IPS-18a (cell line): ENCODE data around the gene PRAF2.
A peak's percentile ranks its signal among the peaks of the same experiment; 100 is the strongest.

Source experiments
- H3K27ac ChIP-seq: one replicate; pipeline ENCODE4 v1.5.1; 2013; ENCODE audit warnings: low read length
- H3K27me3 ChIP-seq: one replicate; pipeline ENCODE4 v1.6.1; 2013; ENCODE audit warnings: mild to moderate bottlenecking, low read length; ENCODE audit not compliant: control insufficient read depth, insufficient read depth
- H3K36me3 ChIP-seq: one replicate; pipeline ENCODE4 v1.6.1; 2013; ENCODE audit warnings: low read depth, low read length; ENCODE audit not compliant: control insufficient read depth
- H3K4me1 ChIP-seq: one replicate; pipeline ENCODE4 v1.6.1; 2013; ENCODE audit warnings: low read depth, low read length; ENCODE audit not compliant: control insufficient read depth
- H3K4me3 ChIP-seq: one replicate; pipeline ENCODE4 v1.5.1; 2013; ENCODE audit warnings: low read length
- H3K9ac ChIP-seq: one replicate; pipeline ENCODE4 v1.6.1; 2013; ENCODE audit warnings: mild to moderate bottlenecking, low read length, moderate library complexity
- H3K9me3 ChIP-seq: one replicate; pipeline ENCODE4 v1.6.1; 2013; ENCODE audit warnings: low read depth, low read length; ENCODE audit not compliant: control insufficient read depth

The PRAF2 gene

GRCh38 chrX:49060914-49061313, 12.9 kb downstream of the PRAF2 start:
- no peak overlapping the region for H3K9ac ChIP-seq
- no peak overlapping the region for H3K4me3 ChIP-seq
- no peaks in the 10 kb centered on the region for H3K4me1 ChIP-seq
- H3K27ac ChIP-seq = no peak overlapping the region
- no peaks in the 10 kb centered on the region for H3K27me3 ChIP-seq
- no peaks in the 10 kb centered on the region for H3K9me3 ChIP-seq
- H3K36me3 ChIP-seq = no peaks in the 10 kb centered on the region

DNA sequence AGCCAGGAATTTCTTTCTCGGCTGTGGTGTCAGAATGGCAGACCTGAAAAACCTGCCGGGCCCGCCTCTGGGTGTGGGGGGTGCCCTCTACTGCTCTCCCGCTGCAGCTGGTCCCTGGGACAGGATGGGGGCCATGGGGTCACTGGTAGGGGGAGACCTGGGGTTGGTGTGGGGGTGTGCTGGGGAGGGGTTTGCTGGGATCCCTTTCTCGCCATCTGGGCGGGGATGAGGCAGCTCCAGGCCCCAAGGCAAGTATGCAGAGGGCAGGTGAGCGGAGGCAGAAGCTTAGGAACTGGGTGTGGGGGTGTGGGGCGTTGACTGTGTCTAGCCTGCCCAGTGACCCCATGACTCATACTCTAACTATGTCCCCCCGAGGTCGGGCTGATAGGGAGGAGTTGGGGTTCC, 14.1 kb downstream of the PRAF2 start:
- Histone ChIP-seq H3K27ac (no peak overlapping the region), H3K4me3 (peak overlapping the region; percentile 41), H3K36me3 (no peaks in the 10 kb centered on the region), H3K9me3 (no peaks in the 10 kb centered on the region), H3K27me3 (no peaks in the 10 kb centered on the region), H3K9ac (no peak overlapping the region), H3K4me1 (no peaks in the 10 kb centered on the region)

DNA sequence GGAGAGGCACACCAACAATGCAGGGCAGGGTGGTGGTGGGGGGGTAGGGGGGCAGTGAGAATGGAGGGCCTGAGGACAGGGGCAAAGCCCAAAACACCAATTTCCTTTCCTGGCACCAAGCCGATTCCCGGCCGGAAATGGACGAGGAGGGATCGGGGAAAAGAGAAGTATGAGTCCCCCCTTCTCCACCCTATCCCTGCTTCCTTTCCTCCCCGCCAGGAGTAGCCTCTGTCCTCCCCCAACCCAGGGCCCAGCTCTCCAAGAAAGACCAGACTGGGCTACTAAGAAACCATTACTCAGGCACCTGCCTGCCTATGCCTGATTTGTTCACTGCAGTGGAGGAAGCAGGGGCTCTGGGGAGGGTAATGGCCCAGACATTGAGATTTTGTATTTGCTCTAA, 14.6 kb downstream of the PRAF2 start:
- Histone ChIP-seq H3K9ac (no peak overlapping the region), H3K27me3 (no peaks in the 10 kb centered on the region), H3K9me3 (no peaks in the 10 kb centered on the region), H3K4me3 (peak overlapping the region; percentile 41), H3K4me1 (no peaks in the 10 kb centered on the region), H3K27ac (no peak overlapping the region), H3K36me3 (no peaks in the 10 kb centered on the region)

- H3K27me3 ChIP-seq = no peaks in the 10 kb centered on the region
- no peaks in the 10 kb centered on the region for H3K4me1 ChIP-seq
- H3K4me3 ChIP-seq = peak within 1 kb of the TSS; percentile 41
- no peak within 1 kb of the TSS for H3K27ac ChIP-seq
- H3K9me3 ChIP-seq = no peaks in the 10 kb centered on the region
- H3K36me3 ChIP-seq = no peaks in the 10 kb centered on the region
- no peak within 1 kb of the TSS for H3K9ac ChIP-seq
Observed at GRCh38 chrX:49058794-49059193, 15.0 kb downstream of the PRAF2 start, which contains the start of gene CCDC120. Gene CCDC120 (plus strand): TSS chrX:49058999. CDS start chrX:49062042, 3,043 bp downstream.

- H3K9ac ChIP-seq = peak overlapping the region; percentile 34
- H3K9me3 ChIP-seq = peaks cover 1% of the 10 kb centered on the region
- peak overlapping the region; percentile 54 for H3K4me3 ChIP-seq
- no peak overlapping the region for H3K27ac ChIP-seq
- H3K27me3 ChIP-seq = no peaks in the 10 kb centered on the region
- H3K4me1 ChIP-seq = no peaks in the 10 kb centered on the region
- no peaks in the 10 kb centered on the region for H3K36me3 ChIP-seq
Observed at GRCh38 chrX:49054073-49054762, 19.6 kb downstream of the PRAF2 start.

GRCh38 chrX:49053223-49054072, 20.4 kb downstream of the PRAF2 start:
- H3K36me3 ChIP-seq = no peaks in the 10 kb centered on the region
- no peaks in the 10 kb centered on the region for H3K4me1 ChIP-seq
- no peak overlapping the region for H3K27ac ChIP-seq
- no peaks in the 10 kb centered on the region for H3K27me3 ChIP-seq
- H3K9ac ChIP-seq = peak overlapping the region; percentile 34
- H3K4me3 ChIP-seq = peak overlapping the region; percentile 54
- H3K9me3 ChIP-seq = peaks cover 3% of the 10 kb centered on the region

DNA sequence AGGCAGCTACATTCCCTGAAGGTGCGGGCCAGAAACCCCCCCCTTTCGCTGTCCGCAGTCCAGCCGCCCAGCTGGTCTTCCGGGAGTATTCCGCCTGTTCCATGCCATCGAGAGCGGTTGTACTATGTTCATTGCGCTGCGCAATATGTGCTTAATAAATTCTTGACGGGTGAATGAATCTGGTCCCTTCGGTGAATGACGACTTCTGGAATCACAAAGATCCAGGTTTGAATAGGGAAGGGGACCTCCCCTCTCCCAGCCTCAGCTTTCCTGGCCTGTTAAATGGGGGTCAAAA, 29.9 kb downstream of the PRAF2 start:
- Histone ChIP-seq H3K27me3 (no peaks in the 10 kb centered on the region), H3K4me3 (peak overlapping the region; percentile 17), H3K36me3 (peaks cover 6% of the 10 kb centered on the region), H3K27ac (no peak overlapping the region), H3K4me1 (peaks cover 6% of the 10 kb centered on the region), H3K9ac (no peak overlapping the region), H3K9me3 (no peaks in the 10 kb centered on the region)

- Histone ChIP-seq H3K4me1 (peaks cover 6% of the 10 kb centered on the region), H3K27me3 (no peaks in the 10 kb centered on the region), H3K4me3 (peak within 1 kb of the TSS; percentile 75), H3K36me3 (peaks cover 12% of the 10 kb centered on the region), H3K9me3 (no peaks in the 10 kb centered on the region), H3K27ac (no peak within 1 kb of the TSS), H3K9ac (peak within 1 kb of the TSS; percentile 51)
Observed at GRCh38 chrX:49043220-49043986, 30.4 kb downstream of the PRAF2 start, which contains the start of gene TFE3. Gene TFE3 (minus strand): TSS chrX:49043357. CDS start chrX:49043226, 131 bp downstream.

GRCh38 chrX:49042581-49043219, 31.1 kb downstream of the PRAF2 start:
- Histone ChIP-seq H3K9me3 (peaks cover 2% of the 10 kb centered on the region), H3K36me3 (peaks cover 19% of the 10 kb centered on the region), H3K4me3 (peak overlapping the region; percentile 75), H3K27ac (no peak overlapping the region), H3K4me1 (peaks cover 6% of the 10 kb centered on the region), H3K9ac (peak overlapping the region; percentile 51), H3K27me3 (no peaks in the 10 kb centered on the region)

DNA sequence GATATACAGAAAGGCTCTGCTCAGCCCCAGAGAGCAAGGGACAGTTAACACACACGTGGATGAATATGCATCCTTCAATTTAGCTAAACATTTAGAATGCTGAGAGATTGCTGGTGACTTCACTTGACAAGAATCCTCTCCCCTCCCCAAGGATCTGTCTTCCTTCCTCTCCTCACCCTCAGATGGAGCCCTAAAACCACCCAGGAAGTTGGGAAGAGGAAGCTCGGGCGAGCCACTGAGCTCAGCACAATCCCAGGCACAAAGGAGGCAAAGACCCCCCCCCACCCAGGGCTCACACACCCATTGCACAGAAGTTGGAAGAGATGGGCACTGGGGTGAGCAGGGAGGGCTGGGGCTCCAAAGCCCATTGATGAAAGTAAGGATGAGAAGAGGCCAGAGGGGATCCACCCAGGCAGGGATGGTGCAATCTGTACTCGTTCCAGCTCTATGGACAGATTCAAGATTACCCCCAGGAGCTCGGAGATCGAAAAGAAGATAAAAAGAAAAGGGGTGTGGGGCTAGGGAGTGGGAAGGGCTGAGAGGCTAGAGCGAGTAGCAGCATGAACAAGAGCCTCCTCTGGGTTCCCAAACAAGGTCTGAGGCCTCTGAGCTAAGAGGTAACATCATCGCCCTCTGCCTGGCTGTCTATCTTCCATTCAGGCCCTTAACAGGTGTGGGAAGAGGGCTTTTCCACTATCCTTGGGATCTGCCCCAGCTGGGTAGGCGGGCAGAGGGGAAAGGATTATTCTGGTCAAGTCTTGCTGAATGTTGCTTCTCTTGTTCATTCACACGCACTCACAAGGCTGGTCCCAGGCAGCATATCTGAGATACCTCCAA, 31.8 kb downstream of the PRAF2 start:
- Histone ChIP-seq H3K9me3 (peaks cover 3% of the 10 kb centered on the region), H3K27me3 (no peaks in the 10 kb centered on the region), H3K36me3 (peaks cover 24% of the 10 kb centered on the region), H3K9ac (peak overlapping the region; percentile 51), H3K27ac (peak overlapping the region; percentile 16), H3K4me3 (peak overlapping the region; percentile 75), H3K4me1 (peaks cover 6% of the 10 kb centered on the region)
